GM21381 (cell line): ENCODE measurements around the gene SLC33A1.

ENCODE experiments used
- ATAC-seq: cut with Tn5 transposase; IDR thresholded peaks from one replicate; pipeline ENCODE4 v1.9.1; 2021; ENCODE audit warnings: mild to moderate bottlenecking, moderate library complexity; ENCODE audit not compliant: unreplicated experiment

Gene SLC33A1

GRCh38 chr3:155792532-155792931, 61.7 kb downstream of the SLC33A1 start:
- ATAC-seq, result no peak

- no peak for ATAC-seq
Observed at GRCh38 chr3:155791190-155791589, 63.0 kb downstream of the SLC33A1 start.

GRCh38 chr3:155790272-155790925, 63.8 kb downstream of the SLC33A1 start:
- ATAC-seq, result no peak

GRCh38 chr3:155785662-155786295, 68.4 kb downstream of the SLC33A1 start:
- ATAC-seq, result no peak

GRCh38 chr3:155782390-155782953, 71.8 kb downstream of the SLC33A1 start:
- ATAC-seq, result no peak

- no peak for ATAC-seq
Observed at GRCh38 chr3:155780291-155780690, 73.9 kb downstream of the SLC33A1 start.

- ATAC-seq, result no peak
Observed at GRCh38 chr3:155778462-155778861, 75.8 kb downstream of the SLC33A1 start.

- no peak for ATAC-seq
Observed at GRCh38 chr3:155772801-155773200, 81.4 kb downstream of the SLC33A1 start.

GRCh38 chr3:155771126-155771525, 83.1 kb downstream of the SLC33A1 start:
- no peak for ATAC-seq
